NB4 (cell line): ENCODE results near the gene MAN2B2.

Experiments used
- POLR2A ChIP-seq: IDR thresholded peaks from 2 replicates; pipeline ENCODE4 v1.6.1; 2011; ENCODE audit warnings: mild to moderate bottlenecking; ENCODE audit not compliant: insufficient read length; ENCODE audit errors: extremely low read depth
- TF ChIP-seq, protein P1 (sequence below): IDR thresholded peaks from one replicate; pipeline ENCODE4 v1.5.1; 2012; ENCODE audit warnings: low read depth, low read length

DNA sequence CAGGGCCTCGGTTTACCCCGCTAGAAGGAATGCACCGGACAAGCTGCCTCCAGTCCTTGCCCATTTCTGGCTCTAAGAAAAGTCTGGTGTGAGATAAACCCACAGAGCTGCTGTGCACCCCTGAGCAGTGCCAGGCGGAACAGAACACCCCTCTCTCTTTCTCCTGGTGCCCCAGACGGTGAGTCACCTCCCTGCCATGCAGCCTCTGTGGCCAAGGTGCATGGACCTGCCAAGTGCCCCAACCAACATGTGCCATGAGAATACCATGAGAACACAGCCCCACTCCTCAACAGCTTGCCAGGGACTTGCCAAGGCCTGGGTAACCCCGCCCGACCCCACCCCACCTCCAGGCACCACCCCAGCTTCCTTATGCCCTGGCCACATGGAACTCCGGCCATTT, 47.7 kb upstream of the MAN2B2 start:
- TF ChIP-seq POLR2A, result no peak
- TF ChIP-seq, protein P1, sequence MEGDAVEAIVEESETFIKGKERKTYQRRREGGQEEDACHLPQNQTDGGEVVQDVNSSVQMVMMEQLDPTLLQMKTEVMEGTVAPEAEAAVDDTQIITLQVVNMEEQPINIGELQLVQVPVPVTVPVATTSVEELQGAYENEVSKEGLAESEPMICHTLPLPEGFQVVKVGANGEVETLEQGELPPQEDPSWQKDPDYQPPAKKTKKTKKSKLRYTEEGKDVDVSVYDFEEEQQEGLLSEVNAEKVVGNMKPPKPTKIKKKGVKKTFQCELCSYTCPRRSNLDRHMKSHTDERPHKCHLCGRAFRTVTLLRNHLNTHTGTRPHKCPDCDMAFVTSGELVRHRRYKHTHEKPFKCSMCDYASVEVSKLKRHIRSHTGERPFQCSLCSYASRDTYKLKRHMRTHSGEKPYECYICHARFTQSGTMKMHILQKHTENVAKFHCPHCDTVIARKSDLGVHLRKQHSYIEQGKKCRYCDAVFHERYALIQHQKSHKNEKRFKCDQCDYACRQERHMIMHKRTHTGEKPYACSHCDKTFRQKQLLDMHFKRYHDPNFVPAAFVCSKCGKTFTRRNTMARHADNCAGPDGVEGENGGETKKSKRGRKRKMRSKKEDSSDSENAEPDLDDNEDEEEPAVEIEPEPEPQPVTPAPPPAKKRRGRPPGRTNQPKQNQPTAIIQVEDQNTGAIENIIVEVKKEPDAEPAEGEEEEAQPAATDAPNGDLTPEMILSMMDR, result no peak
